ACHN (cell line): Measurements from ENCODE around the gene ARPC5.
A peak's percentile ranks its signal among the peaks of the same experiment; 100 is the strongest.

Source experiments
- DNase-seq: peaks from one replicate; pipeline ENCODE4 v3.0.0-alpha.2; 2015
- in situ Hi-C: cut with HindIII; loops from 2 replicates; pipeline ENCODE4 v1.10.0; 2017; ENCODE audit warnings: low sequenced_read_pairs, low pct_ligation_motif_present, low pct_unique_long_range_greater_than_20kb

The ARPC5 gene

DNA sequence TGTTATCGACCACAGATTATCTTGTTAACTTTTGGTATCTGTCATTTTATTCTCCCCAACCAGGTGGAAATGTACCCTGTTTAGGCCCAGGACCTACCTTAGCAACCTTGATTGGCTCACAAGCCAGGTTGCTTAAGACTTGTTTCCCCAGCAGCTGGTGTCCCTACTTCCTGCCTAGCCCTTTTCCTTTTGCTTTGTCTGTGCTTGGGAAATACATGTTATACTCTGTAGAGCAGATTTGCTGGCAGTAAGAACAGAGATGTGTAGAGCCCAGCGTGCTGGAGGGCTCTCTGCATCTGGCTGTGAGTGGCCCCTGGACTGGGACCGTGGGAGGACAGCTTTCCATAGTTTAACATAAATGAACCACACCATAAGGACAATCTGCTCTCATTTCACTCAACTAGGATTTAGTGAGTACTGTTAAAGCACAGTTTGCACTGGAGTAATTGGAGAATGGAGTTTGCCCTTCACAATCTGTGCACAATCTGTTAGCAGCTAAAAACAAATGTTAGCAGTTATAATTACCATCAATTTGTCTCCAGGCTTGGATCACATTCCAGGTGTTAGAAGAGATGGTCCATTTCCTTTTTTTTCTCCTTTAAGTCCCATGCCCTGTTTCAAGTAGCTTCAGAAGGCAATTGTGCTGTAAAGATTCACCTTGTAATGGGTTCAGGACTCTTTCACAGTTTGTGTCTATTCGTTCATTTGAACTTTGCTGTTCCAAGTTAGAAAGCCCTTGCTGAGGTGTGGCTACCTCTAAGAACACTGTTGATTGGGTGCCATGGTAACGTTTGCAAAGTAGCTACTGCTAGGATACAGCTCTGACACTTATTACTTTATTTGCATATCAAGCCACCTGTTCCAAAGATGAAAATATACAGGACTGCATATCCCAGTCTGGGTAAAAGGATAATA lies 17.2 kb upstream of the ARPC5 start, which contains the start of gene APOBEC4:
Gene APOBEC4, minus strand, starts transcription at position 770 of the 915 bp plus-strand sequence. CDS start 4,535 bp downstream, outside the sequence.
- in situ Hi-C loops: loop anchor here (25.0 kb wide), 1 partner anchor 259 kb away; no protein-coding TSS in a partner anchor
- DNase-seq: no peak

DNA sequence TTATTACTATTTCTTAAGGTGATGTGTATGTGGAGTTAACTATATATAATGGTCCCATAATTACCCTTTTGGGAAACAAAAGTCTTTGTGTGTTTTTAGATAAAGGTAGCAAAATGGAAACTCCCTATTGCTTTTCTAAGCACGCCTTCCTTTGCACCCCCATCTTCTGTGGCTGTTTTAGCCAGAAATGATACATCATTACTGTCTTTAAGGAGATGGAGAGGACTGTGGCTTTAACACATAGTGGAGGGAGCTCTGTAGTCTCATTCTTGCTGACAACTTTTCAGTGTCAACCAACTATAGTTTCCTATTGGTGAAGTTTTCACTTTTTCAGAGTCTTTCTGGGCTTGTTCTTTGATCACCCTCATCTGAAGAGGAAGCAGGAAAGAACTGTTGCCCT lies 16.5 kb upstream of the ARPC5 start:
- in situ Hi-C loops: loop anchor here (25.0 kb wide), 1 partner anchor 260 kb away; no protein-coding TSS in a partner anchor
- no peak for DNase-seq

DNA sequence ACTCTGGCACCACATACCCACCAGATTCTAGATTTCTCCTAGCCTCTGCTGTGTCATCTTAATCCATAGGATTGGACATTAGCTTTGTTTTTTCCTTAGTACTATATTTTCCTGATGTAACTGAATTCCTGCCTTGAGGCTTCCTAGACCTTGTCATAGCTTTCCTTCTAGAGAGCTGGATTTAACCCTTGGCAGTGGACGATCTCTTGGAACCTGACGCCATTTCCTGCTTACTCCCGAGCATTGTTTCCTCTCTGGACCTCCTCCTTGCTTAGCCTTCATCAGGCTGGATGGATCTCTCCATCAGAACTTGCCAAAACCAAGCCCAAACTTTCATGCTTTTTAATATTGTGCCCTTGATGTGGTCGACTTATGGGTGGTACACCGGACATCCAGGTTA lies 16.0 kb upstream of the ARPC5 start:
- DNase-seq: no peak
- in situ Hi-C loops: loop anchor here (25.0 kb wide), 1 partner anchor 261 kb away; no protein-coding TSS in a partner anchor

DNA sequence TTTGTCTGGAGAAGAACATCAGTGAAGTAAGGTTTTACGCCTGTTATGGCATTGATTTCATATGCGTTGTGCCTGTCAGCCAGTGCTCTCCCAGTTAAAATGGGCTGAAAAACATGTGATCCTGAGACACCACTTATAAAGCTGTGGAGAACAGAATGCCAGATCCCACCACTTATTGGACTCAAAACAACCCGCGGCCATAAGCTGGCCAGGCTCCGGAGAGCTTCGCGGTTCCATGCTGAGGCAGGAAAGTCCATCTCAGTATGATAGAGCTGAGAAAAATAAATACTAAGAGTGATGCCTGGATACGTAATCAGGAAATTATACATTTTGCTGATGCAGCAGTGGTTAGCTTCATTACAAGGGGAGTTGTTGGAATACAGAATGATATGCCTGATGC lies 12.5 kb upstream of the ARPC5 start:
- in situ Hi-C loops: no loop called here
- no peak for DNase-seq

DNA sequence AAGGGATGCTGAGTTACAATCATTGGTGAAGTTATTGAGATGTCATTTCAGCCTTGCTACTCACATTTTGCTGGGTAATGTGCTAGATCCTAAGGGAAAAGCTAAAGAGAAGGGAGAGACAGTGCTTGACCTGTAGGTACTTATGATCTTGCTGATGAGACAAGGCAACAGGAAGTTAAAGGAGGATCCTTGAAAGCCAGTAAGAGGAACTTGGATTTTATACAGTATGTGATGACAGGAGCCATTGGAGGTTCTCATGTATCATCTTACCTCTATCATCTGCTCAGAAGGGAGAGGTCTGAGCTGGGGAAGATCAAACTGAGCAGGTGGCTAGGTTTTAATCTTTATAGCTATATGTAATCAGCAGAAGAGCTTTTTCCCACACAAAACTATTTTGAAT lies 11.2 kb upstream of the ARPC5 start:
- DNase-seq: no peak
- in situ Hi-C loops: no loop called here

DNA sequence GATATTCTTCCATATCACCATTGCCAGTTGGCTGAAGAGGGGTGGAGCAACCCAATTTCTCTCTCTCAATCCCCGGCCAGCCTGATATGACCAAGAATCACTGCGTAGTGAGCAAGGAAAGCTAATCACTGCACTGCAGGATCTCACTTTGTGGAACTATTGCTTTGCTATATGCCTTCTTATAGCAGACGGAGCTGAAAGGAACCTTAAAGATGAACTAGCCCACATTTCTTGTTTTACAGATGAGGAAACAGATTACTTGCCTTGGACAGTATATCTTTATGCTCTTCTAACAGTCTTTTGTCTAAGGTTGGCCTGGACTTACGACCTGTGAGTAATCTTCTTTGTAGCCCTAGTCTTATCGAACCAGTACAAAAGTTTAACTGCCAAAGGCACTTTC lies 9.9 kb upstream of the ARPC5 start:
- DNase-seq: no peak
- in situ Hi-C loops: no loop called here

DNA sequence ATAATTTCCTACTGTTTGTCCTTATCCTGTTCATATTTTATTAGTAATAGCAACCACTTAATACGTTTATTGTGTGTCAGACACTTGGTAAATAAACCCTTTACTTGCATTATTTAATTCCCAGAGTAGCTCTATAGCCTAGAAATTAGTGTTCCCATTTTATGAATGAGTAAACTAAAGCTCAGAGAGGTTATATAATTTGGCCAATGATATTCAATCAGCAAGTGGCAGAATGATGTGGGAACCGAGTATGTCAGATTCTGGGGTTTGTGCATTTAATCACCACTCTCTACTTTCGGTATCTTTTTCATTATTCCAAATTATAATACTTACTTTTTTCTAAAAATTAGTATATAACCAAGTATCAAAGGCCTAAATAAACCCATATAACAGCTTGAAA lies 6.6 kb upstream of the ARPC5 start:
- DNase-seq: no peak
- in situ Hi-C loops: no loop called here

DNA sequence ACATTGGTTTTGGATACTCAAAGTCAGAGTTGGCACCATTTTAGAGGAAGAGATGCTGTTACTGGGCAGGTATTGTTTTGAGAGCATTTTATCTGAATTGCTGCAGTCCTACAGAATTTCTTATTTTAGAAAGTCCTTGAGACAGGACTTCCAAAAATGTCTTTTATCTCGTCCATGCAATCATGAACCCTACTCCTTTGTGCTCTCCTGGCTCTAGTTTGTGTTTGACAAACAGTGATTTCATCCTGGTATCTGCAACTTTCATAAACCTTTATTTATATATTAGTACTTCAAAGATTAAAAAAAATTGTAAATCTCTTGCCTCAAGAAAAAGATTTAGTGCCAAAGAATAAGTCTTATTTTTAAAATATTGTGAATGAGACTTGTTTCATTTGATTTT lies 4.6 kb upstream of the ARPC5 start:
- in situ Hi-C loops: no loop called here
- DNase-seq: no peak

DNA sequence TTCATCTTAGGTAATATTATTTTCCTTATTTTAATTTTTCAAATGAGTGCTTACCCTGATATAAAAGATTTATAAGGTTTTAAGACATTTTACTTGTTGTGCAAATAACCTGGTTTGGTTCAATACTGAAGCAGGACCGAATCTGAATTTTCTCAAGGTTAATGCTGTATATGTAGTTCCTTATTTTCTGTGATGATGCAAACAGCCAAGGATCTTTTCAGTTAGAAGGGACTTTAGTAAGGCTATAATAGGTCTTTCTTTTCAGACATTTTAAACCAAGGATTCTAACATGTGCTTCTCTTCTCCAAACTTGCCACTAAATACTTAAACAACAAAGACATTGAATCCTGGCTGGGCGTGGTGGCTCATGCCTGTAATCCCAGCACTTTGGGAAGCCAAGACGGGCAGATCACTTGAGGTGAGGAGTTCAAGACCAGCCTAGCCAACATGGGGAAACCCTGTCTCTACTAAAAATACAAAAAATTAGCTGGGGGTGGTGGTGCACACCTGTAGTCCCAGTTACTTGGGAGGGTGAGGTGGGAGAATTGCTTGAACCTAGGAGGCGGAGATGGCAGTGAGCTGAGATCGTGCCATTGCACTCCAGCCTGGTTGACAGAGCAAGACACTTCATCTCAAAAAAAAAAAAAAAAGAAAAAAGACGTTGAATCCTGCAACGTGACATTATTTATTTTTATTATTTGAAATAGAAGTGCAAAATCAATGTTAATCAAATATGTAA lies 3.2 kb upstream of the ARPC5 start:
- in situ Hi-C loops: no loop called here
- DNase-seq: no peak

DNA sequence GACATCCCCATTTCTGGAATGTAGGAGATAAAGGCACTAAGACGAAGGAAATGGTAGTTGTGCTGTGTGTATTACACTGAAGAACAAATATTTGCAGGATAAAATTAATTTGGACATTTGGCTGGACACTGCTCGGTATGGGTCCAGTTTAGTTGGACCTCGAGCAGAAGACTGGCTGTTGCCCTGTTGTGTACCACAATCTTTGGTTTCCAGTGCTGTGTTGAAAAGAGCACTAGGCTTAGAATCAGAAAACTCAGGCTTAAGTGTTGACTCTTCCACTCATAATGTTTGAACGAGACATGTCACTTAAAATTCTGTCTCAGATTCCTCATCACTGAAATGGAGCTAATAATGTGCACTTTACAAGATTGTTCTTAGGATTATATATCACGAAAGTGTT lies 1.2 kb upstream of the ARPC5 start:
- no peak for DNase-seq
- in situ Hi-C loops: no loop called here

DNA sequence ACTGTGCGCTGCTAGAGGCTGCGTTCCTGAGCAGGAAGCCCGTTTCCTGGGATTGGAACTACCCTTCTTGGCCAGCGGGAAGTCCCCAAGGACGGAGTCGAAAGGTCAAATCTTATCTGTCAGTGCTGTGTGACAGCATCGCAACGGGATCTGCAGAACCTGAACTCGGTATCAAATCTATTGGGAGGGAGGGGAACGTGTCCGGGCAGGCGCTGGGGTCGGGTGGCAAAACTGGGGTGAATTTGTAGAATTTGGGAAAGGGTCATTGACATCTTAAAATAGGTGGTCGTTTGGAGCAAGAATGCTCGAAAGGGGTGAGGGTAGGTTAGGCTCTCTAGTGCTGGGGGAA lies 725 bp upstream of the ARPC5 start:
- in situ Hi-C loops: no loop called here
- DNase-seq: no peak

DNA sequence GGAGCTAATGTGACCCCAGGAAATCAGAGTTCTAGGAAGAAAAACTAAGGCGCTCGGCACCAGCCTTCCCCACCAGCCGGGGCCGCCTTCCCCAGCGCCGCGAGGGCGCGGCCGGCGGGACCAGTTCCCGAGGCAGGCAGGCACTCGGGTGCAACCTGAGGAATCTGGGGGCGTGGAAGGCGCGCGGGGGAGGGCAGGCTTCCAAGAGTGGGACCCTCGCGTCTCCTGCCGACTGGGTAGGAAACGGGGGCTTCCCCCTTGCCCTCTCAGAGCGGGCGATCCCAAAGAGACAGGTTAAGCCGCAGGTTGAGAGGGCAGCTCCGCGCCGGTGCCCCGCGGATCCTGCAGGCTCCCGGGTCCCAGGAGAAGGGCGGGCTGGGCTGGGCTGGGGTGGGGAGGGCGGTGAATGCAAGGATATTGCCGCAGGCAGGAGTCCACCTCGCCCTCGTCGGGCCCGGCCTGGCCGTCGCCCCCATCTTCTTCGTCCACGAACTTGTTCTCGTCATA lies 431 bp downstream of the ARPC5 start:
- peak; percentile 39 for DNase-seq
- in situ Hi-C loops: no loop called here

DNA sequence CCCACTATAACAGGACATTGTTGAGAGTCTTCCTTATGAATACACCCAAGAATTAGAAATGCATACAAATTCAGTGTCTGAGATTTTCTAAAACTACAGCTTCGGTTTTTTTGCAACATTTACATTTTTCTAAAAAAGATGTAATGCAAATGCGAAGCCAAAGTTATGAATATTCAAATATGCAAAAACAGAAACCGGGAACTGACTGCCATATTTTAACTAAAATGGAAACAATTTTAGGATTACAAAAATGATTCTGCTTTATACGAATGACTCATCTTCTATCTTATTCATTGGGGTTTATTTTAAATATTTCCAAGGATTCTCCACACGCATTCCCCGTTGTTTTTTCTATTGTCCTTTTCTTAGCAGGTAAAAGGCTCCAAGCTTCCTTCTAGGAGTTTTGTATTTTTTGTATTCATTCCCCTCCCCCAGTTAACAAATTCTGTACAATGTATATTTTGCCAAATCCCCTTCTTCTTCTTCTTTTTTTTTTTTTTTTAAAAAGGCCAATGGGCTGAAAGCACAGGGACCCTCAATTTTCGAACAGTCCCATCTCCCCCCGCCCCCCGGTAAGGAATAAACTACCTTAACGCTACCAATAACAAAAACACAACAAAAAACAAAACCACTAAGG lies 1.0 kb downstream of the ARPC5 start:
- no peak for DNase-seq
- in situ Hi-C loops: no loop called here

DNA sequence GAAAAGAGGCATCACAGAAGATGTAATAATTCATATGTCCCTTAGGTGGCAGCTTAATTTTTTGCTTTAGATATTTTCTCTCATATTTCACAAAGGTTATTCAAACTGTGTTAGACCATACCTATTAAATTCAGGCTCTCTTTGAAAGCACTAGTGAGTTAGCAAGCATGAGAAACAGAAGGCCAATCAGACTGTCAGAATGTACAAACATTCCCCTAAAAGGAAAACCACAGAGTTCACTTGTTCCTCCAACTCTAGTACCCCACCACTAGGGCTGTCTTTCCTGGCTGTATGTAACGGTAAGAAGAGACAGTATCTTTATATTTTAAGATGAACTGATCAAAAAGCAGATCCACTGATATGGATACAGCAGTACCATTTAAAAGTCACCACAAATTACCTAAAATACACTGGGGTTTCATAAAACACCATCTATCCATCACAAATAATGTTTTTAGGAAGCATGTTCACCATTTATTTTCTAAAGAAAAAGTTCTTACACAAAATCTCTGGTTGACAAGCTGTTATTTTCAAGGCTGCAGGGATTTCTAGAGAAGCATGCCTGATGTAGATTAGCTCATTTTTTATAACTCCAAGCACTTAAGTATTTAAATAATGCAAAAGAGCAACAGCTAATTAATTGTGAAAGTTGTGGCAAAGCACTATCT lies 1.8 kb downstream of the ARPC5 start:
- DNase-seq: peak; percentile 85

DNA sequence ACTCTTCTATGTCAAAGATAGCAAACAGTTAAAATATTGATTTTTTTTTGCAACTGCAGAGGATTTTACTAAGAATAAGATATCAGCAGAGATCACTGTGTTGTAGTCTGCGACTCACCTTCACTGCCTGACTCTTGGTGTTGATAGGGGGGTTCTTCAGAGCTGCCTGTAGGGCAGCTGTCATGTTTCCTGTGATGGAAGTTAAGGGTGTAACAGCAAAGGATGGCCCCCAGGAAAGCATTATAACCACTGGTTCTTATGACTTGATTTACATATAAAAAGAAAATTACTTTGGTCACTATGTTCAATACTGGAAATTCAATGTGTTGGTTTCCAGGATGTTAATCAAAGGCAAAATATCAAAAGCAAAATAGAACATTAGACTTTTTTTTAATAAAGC lies 2.6 kb downstream of the ARPC5 start:
- DNase-seq: no peak
- in situ Hi-C loops: no loop called here

More for the DNA sequence above, 1.8 kb downstream of the ARPC5 start:
- in situ Hi-C loops: no loop called here

DNA sequence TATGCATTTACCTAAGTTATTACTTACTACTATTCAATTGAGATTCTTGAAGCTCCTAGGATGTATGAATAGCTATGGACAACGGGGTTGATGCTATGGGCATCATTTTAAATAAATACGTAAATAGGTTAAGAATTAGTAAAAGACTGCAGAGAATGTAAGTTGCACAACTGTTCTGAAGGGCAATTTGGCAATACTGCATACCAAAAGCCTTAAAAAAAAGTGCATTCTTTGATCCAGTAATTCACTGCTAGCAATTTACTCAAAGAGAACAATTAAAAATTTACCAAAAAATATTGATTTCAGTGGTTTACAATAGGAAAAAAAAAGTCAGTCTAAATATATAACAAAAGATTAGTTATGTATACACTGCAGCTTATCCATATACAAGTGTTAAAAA lies 3.5 kb downstream of the ARPC5 start:
- DNase-seq: no peak
- in situ Hi-C loops: no loop called here

DNA sequence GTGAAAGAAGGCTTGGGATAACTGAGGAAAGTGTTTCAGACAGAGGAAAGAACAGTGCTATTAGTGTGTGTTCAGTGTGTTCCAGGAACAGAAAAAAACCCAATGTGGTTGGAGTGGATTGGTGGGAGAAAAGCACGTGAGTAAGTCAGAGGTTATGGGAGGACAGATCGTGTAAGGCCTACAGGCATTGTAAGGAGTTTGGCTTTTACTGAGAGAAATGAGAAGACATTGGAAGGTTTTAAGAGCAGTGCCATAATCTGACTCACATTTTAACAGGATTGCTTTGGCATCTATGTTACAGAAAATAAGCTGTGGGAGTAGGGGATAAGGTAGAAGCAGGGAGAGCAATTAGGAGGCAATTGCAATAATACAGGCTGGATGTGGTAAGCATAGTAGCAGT lies 4.8 kb downstream of the ARPC5 start:
- in situ Hi-C loops: no loop called here
- no peak for DNase-seq

DNA sequence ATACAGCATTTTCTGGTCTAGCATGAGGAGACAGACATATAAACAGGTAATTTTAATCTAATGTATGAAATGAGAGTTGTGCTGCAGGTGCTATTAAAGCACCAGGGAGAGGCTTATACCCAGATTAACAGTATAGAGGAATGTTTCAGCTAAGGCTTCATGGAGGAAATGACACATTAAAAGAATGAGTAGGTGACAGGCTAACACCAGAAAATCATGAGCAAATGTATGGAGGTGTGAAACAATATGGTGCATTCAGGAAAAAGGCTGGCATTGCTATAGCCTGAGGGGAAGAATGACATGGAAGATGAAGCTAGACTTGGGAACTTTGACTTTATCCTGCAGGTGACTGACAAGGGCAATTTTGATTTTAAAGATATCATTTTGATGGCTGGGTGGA lies 7.0 kb downstream of the ARPC5 start:
- no peak for DNase-seq

More for the DNA sequence above, 7.0 kb downstream of the ARPC5 start:
- in situ Hi-C loops: no loop called here
